ENCODE results near the gene TNFAIP2.

DNA sequence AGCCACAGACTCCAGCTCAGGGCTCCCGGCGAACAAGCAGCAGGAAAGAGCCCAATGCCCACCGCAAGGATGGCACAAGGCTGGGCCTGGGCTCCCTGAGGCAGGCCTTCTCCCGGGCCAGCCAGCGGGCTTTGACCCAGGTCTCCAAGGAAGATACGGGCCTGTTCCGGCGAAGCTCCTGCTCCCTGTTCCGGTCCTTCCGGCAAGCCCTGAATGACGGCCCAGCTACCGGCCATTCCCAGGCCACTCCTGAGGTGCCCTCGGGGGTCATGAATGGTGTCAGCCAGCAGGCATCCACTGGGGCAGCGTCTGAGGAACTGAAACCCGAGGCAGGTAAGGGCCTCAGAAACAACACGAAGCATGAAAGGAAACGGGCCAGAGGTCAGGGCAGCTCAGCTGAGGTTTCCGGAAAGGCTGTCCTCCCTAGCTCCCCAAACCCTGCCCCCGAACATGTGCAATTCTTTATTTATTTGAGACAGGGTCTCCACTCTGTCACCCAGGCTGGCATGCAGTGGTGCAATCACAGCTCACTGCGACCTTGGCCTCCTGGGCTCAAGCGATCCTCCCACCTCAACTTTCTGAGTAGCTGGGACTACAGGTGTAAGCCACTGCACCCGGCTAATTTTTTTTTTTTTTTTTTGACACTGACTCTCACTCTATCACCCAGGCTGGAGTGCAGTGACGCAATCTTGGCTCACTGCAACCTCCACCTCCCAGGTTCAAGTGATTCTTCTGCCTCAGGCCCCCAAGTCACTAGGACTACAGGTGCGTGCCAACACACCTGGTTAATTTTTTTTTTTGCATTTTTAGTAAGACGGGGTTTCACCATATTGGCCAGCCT is 22.8 kb upstream of the TNFAIP2 start:
- TF ChIP-seq, protein P1, sequence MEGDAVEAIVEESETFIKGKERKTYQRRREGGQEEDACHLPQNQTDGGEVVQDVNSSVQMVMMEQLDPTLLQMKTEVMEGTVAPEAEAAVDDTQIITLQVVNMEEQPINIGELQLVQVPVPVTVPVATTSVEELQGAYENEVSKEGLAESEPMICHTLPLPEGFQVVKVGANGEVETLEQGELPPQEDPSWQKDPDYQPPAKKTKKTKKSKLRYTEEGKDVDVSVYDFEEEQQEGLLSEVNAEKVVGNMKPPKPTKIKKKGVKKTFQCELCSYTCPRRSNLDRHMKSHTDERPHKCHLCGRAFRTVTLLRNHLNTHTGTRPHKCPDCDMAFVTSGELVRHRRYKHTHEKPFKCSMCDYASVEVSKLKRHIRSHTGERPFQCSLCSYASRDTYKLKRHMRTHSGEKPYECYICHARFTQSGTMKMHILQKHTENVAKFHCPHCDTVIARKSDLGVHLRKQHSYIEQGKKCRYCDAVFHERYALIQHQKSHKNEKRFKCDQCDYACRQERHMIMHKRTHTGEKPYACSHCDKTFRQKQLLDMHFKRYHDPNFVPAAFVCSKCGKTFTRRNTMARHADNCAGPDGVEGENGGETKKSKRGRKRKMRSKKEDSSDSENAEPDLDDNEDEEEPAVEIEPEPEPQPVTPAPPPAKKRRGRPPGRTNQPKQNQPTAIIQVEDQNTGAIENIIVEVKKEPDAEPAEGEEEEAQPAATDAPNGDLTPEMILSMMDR (IDR thresholded peaks at IDR 0.05), result no peak
- no peak for TF ChIP-seq POLR2A (IDR thresholded peaks at IDR 0.05)
